Mesenchymal stem cell (in vitro differentiated cells and primary cell): ENCODE measurements around the gene GCAT.

Source experiments
- DNase-seq: peaks from one replicate; pipeline ENCODE4 v3.0.0-alpha.2; 2013
- H2AFZ ChIP-seq: one replicate; pipeline ENCODE4 v1.6.1; 2013; ENCODE audit warnings: low read depth, mild to moderate bottlenecking, control low read depth, inconsistent platforms, low read length, moderate library complexity
- H2AK5ac ChIP-seq: 2 replicates; pipeline ENCODE4 v1.6.1; 2013; ENCODE audit warnings: low read length, moderate library complexity, mild to moderate bottlenecking, inconsistent platforms; ENCODE audit not compliant: severe bottlenecking
- H2BK120ac ChIP-seq: one replicate; pipeline ENCODE4 v1.6.1; 2013; ENCODE audit warnings: low read depth, mild to moderate bottlenecking, inconsistent platforms, low read length, moderate library complexity
- H2BK12ac ChIP-seq, 2 experiments: one replicate each; pipeline ENCODE4 v1.6.1; 2013; ENCODE audit warnings: inconsistent platforms in 2 of 2, low read length in 2 of 2, mild to moderate bottlenecking in 2 of 2, moderate library complexity in 2 of 2, control low read depth in 1 of 2
- H2BK15ac ChIP-seq: one replicate; pipeline ENCODE4 v1.6.1; 2013; ENCODE audit warnings: mild to moderate bottlenecking, low read depth, inconsistent platforms; ENCODE audit not compliant: poor library complexity, severe bottlenecking
- H2BK5ac ChIP-seq: 2 replicates; pipeline ENCODE4 v1.6.1; 2013; ENCODE audit warnings: low read depth, mild to moderate bottlenecking, low read length, control low read depth, inconsistent platforms; ENCODE audit not compliant: poor library complexity, severe bottlenecking
- H3K14ac ChIP-seq, 2 experiments: one replicate each; pipeline ENCODE4 v1.6.1; 2013; ENCODE audit warnings: inconsistent platforms in 2 of 2, low read length in 2 of 2, control low read depth in 1 of 2, mild to moderate bottlenecking in 1 of 2, moderate library complexity in 1 of 2
- H3K18ac ChIP-seq, 2 experiments: one replicate each; pipeline ENCODE4 v1.6.1; 2013; ENCODE audit warnings: inconsistent platforms in 2 of 2, low read length in 2 of 2, control low read depth in 1 of 2, low read depth in 1 of 2, mild to moderate bottlenecking in 1 of 2
- H3K23ac ChIP-seq, 2 experiments: one replicate each; pipeline ENCODE4 v1.6.1; 2013; ENCODE audit warnings: inconsistent platforms in 2 of 2, low read length in 2 of 2, mild to moderate bottlenecking in 2 of 2, moderate library complexity in 2 of 2, control low read depth in 1 of 2
- H3K27ac ChIP-seq: 2 replicates; pipeline ENCODE4 v1.5.1; 2013; ENCODE audit warnings: mild to moderate bottlenecking, moderate library complexity, low read length, control low read depth, inconsistent platforms; ENCODE audit not compliant: poor library complexity, severe bottlenecking
- H3K27me3 ChIP-seq, 2 experiments: 2 replicates each; pipeline versions ENCODE4 v1.6.1 to v1.7.0; 2013; ENCODE audit warnings: low read length in 2 of 2, mild to moderate bottlenecking in 2 of 2, moderate library complexity in 2 of 2, control low read depth in 1 of 2, inconsistent platforms in 1 of 2; ENCODE audit not compliant: control insufficient read depth in 1 of 2, insufficient read depth in 1 of 2
- H3K36me3 ChIP-seq, 2 experiments: 2 replicates each; pipeline versions ENCODE4 v1.6.1 to v1.7.0; 2013; ENCODE audit warnings: low read length in 2 of 2, control low read depth in 1 of 2, inconsistent platforms in 1 of 2, low read depth in 1 of 2, mild to moderate bottlenecking in 1 of 2; ENCODE audit not compliant: insufficient read depth in 2 of 2, control insufficient read depth in 1 of 2
- H3K4ac ChIP-seq, 2 experiments: one replicate each; pipeline ENCODE4 v1.6.1; 2013; ENCODE audit warnings: inconsistent platforms in 2 of 2, low read length in 2 of 2, mild to moderate bottlenecking in 2 of 2, moderate library complexity in 2 of 2, control low read depth in 1 of 2, low read depth in 1 of 2
- H3K4me1 ChIP-seq: 2 replicates; pipeline ENCODE4 v1.6.1; 2013; ENCODE audit warnings: low read depth, low read length, control low read depth; ENCODE audit not compliant: control insufficient read depth, insufficient read depth
- H3K4me2 ChIP-seq: 2 replicates; pipeline ENCODE4 v1.6.1; 2013; ENCODE audit warnings: low read length, mild to moderate bottlenecking, inconsistent platforms; ENCODE audit not compliant: poor library complexity, severe bottlenecking
- H3K4me3 ChIP-seq, 2 experiments: 2 replicates each; pipeline versions ENCODE4 v1.5.1 to v1.7.0; 2013; ENCODE audit warnings: low read length in 2 of 2, mild to moderate bottlenecking in 2 of 2, control low read depth in 1 of 2, low read depth in 1 of 2; ENCODE audit not compliant: insufficient read depth in 1 of 2
- H3K79me1 ChIP-seq: replicated peaks from 2 replicates; pipeline ENCODE4 v1.6.1; 2013; ENCODE audit warnings: mild to moderate bottlenecking, control low read depth, low read length, inconsistent platforms; ENCODE audit not compliant: poor library complexity, severe bottlenecking
- H3K9ac ChIP-seq: 2 replicates; pipeline ENCODE4 v1.7.0; 2013; ENCODE audit warnings: mild to moderate bottlenecking, low read length, moderate library complexity
- H3K9me3 ChIP-seq: 2 replicates; pipeline ENCODE4 v1.7.0; 2013; ENCODE audit warnings: mild to moderate bottlenecking, low read length; ENCODE audit not compliant: control insufficient read depth
- H4K8ac ChIP-seq: one replicate; pipeline ENCODE4 v1.6.1; 2013; ENCODE audit warnings: inconsistent platforms, mild to moderate bottlenecking, low read length, moderate library complexity
- H4K91ac ChIP-seq: one replicate; pipeline ENCODE4 v1.6.1; 2013; ENCODE audit warnings: mild to moderate bottlenecking, low read length, inconsistent platforms
- WGBS: methylation state at CpG from one replicate; pipeline ENCODE4 v1.1.7; 2013; ENCODE audit warnings: mixed read lengths; 5-methylcytosine and 5-hydroxymethylcytosine counted together

GCAT gene

DNA sequence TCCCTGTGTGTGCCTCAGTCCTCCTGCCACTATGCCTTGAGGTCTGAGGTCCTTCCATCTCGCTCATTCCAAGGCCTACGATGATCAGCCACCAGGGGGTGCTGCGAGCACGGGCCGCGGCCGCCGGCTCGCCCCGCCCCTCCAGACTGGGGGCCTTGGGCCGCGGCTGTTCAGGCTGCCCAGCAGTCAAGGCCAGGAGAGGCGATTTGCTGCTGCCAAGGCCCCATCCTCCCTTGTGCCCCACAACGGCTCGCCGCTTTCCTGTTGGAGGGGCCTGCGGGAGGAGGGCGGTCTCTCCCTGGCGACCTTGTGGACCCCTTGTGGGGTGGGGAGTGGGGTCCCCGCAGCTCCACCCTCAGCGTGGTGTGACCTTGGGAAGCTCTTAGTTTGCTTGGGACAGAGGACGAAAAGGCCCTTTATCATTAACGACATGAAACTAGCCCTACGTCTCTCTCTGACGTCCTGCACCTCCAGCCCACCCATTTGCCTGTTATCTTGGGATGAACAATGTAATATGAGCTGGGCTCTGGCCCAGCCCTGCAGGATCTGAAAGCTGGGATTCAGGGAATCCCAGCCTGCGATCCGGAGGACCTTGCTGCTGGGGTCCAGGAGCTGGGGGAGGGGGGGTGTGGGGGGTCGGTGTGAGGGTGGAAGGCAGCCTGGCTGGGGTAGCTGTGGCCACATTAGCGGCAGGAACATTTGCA lies 10.1 kb downstream of the GCAT start:
- Histone ChIP-seq H3K23ac (no peak overlapping the region), H3K27me3 (peaks cover 25 to 34% of the 10 kb centered on the region in 2 experiments), H3K9me3 (no peaks in the 10 kb centered on the region), H2BK12ac (peak overlapping the region; percentile 38 to 42), H3K9ac (peak overlapping the region; percentile 86), H3K4ac (peak overlapping the region; percentile 49 to 58), H2AK5ac (no peak overlapping the region), H2BK15ac (peak overlapping the region; percentile 90), H3K27ac (peak overlapping the region; percentile 45), H3K18ac (peak overlapping the region; percentile 76 to 77), H3K4me2 (peak overlapping the region; percentile 84), H3K4me1 (peaks cover 18% of the 10 kb centered on the region), H2BK120ac (peak overlapping the region; percentile 27), H3K79me1 (no peaks in the 10 kb centered on the region), H4K8ac (peak overlapping the region; percentile 89), H2AFZ (peak overlapping the region; percentile 80), H3K14ac (no peak overlapping the region), H3K36me3 (peaks cover 13 to 35% of the 10 kb centered on the region in 2 experiments), H4K91ac (no peak overlapping the region), H3K4me3 (peak overlapping the region; percentile 41 to 65), H2BK5ac (no peak overlapping the region)
- DNase-seq: peak; percentile 84
- WGBS: 4% methylated on average over 22 of the region's 29 CpGs

DNA sequence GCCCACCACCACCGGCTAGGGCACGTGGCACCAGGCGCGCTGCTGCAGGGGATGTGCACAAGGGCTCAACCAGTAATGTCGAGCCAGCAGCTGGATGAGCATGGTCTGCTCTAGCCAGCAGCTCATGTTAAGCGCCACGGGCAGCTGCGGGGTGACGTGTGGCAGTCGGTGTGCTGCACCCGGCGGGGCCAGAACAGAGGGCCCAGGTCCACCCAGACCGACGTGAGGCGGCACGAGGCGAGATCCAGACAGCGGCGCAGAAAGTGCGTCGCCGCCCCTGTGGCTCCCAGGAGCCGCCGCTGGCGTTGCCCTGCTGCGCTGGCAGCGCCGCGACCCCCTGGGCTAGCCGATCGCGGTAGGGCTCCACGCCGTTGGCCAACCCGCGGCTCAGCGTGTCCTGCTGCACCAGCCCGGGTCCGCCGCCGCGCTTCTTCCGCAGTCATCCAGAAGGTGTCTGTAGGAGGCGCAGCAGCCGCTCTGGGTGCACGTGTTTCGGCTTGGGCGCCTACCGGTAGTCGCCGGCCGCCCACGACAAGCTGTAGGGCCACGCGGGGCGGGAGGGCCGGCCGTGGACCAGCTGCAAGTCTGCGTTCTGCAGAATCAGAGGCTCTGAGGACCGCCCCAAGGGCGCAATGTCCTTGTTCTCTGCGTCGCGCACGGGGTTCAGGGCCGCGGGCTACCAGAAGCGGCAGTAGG lies 10.8 kb downstream of the GCAT start:
- Histone ChIP-seq H3K4me2 (peak overlapping the region; percentile 84), H3K9me3 (no peaks in the 10 kb centered on the region), H3K4me3 (peak overlapping the region; percentile 17 to 64), H3K4ac (peak overlapping the region in 1 of 2 experiments; percentile 1), H3K18ac (peak overlapping the region; percentile 4 to 29), H3K4me1 (peaks cover 18% of the 10 kb centered on the region), H2BK12ac (peak overlapping the region in 1 of 2 experiments; percentile 48), H3K9ac (peak overlapping the region; percentile 22), H4K91ac (peak overlapping the region; percentile 70), H3K79me1 (no peaks in the 10 kb centered on the region), H2AFZ (peak overlapping the region; percentile 68), H3K36me3 (peaks cover 9 to 28% of the 10 kb centered on the region in 2 experiments), H3K27ac (no peak overlapping the region), H2AK5ac (no peak overlapping the region), H3K27me3 (peaks cover 32 to 41% of the 10 kb centered on the region in 2 experiments), H3K14ac (peak overlapping the region in 1 of 2 experiments; percentile 76), H2BK120ac (no peak overlapping the region), H2BK5ac (no peak overlapping the region), H2BK15ac (no peak overlapping the region), H3K23ac (peak overlapping the region in 1 of 2 experiments; percentile 70), H4K8ac (peak overlapping the region; percentile 89)
- 8% methylated on average over 62 of the region's 68 CpGs for WGBS
- DNase-seq: peak; percentile 62

DNA sequence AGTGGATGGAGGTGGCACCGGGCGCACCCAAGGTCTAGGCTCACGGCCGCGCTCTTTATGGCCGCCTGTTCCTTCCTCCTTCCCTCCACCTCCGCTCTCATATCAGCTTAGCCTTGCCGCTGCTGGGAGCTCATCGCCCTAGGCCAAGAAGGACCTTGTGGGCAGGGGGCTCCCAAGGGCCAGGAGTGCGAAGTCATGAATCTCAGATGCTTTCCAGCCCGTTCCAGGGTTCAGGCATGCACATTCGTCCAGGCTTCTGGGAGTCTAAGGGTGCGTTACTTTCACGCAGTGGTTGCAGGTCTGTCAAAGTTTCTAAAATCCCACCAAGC lies 11.3 kb downstream of the GCAT start:
- peak overlapping the region; percentile 84 for H3K4me2 ChIP-seq
- no peak overlapping the region for H2BK12ac ChIP-seq
- no peak overlapping the region for H2BK15ac ChIP-seq
- peak overlapping the region in 1 of 2 experiments; percentile 37 for H3K23ac ChIP-seq
- H4K91ac ChIP-seq: no peak overlapping the region
- H3K9ac ChIP-seq: peak overlapping the region; percentile 22
- H3K4me1 ChIP-seq: peaks cover 18% of the 10 kb centered on the region
- H4K8ac ChIP-seq: no peak overlapping the region
- H2BK5ac ChIP-seq: no peak overlapping the region
- no peak overlapping the region for H2BK120ac ChIP-seq
- H3K27me3 ChIP-seq: peaks cover 37 to 45% of the 10 kb centered on the region in 2 experiments
- peaks cover 9 to 25% of the 10 kb centered on the region in 2 experiments for H3K36me3 ChIP-seq
- H3K79me1 ChIP-seq: no peaks in the 10 kb centered on the region
- peak overlapping the region; percentile 68 for H2AFZ ChIP-seq
- H3K4me3 ChIP-seq: peak overlapping the region; percentile 0 to 64
- no peak for DNase-seq
- no peaks in the 10 kb centered on the region for H3K9me3 ChIP-seq
- WGBS: 46% methylated on average over 14 of the region's 14 CpGs
- peak overlapping the region in 1 of 2 experiments; percentile 62 for H3K14ac ChIP-seq
- no peak overlapping the region for H2AK5ac ChIP-seq
- no peak overlapping the region for H3K27ac ChIP-seq
- H3K18ac ChIP-seq: peak overlapping the region in 1 of 2 experiments; percentile 4
- no peak overlapping the region for H3K4ac ChIP-seq

DNA sequence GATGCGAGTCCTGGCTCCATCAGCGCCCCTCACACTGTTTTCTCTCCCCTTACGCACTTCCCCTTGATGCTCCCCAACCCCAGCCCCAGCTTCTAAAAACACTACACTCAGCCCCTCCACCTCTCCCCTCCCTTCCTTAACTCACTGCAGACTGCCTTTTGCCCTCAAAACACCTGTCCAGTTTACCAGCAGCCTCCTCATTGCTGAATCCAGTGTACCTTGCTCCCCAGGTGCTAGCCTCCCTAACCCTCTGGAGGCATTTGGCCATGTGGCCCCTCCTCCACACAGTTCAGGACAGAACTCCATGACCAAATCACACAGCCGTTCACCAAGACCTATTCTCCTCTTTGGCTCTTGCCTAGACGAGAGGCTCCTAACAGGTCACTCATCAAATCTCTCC lies 12.6 kb downstream of the GCAT start:
- H2BK12ac ChIP-seq: no peak overlapping the region
- no peak overlapping the region for H3K23ac ChIP-seq
- no peaks in the 10 kb centered on the region for H3K9me3 ChIP-seq
- DNase-seq: no peak
- no peak overlapping the region for H3K4me3 ChIP-seq
- H3K79me1 ChIP-seq: no peaks in the 10 kb centered on the region
- H3K4me2 ChIP-seq: no peak overlapping the region
- H2BK15ac ChIP-seq: no peak overlapping the region
- no peak overlapping the region for H2AK5ac ChIP-seq
- H3K18ac ChIP-seq: no peak overlapping the region
- no peak overlapping the region for H4K8ac ChIP-seq
- H2BK5ac ChIP-seq: no peak overlapping the region
- H3K36me3 ChIP-seq: peaks cover 4 to 16% of the 10 kb centered on the region in 2 experiments
- H3K4me1 ChIP-seq: peaks cover 27% of the 10 kb centered on the region
- H3K27me3 ChIP-seq: peaks cover 43 to 50% of the 10 kb centered on the region in 2 experiments
- no peak overlapping the region for H3K4ac ChIP-seq
- no peak overlapping the region for H2BK120ac ChIP-seq
- H3K14ac ChIP-seq: no peak overlapping the region
- H4K91ac ChIP-seq: no peak overlapping the region
- WGBS: 96% methylated on average over 5 of the region's 5 CpGs
- H3K9ac ChIP-seq: no peak overlapping the region
- no peak overlapping the region for H3K27ac ChIP-seq
- no peak overlapping the region for H2AFZ ChIP-seq
